Sigmoid colon (tissue), 7 donors: ENCODE measurements around the gene HAO1. TPM values are rescaled to one million over a fixed set of nuclear protein-coding genes. Genes with fewer than 3 reads are reported as not detected.

Experiments
- DNase-seq: peaks from one replicate; pipeline ENCODE4 v3.0.0-alpha.2; 2019
- H3K27ac ChIP-seq, 4 donors: fragments of 200-600 bp; sonication (generic); one replicate each; pipeline ENCODE4 v1.5.1; 2016 to 2019; ENCODE audit warnings: mild to moderate bottlenecking in 1 of 4
- H3K27me3 ChIP-seq, 3 donors: fragments of 200-600 bp; sonication (generic); one replicate each; pipeline ENCODE4 v1.5.1; 2019; ENCODE audit warnings: mild to moderate bottlenecking in 1 of 3
- H3K36me3 ChIP-seq, 4 donors: fragments of 200-600 bp; sonication (generic); one replicate each; pipeline ENCODE4 v1.5.1; 2016 to 2019
- H3K4me1 ChIP-seq, 4 donors: fragments of 200-600 bp; sonication (generic); one replicate each; pipeline ENCODE4 v1.5.1; 2017 to 2019
- H3K4me3 ChIP-seq, 4 donors: fragments of 200-600 bp; sonication (generic); one replicate each; pipeline ENCODE4 v1.5.1; 2017 to 2019; ENCODE audit warnings: mild to moderate bottlenecking in 2 of 4, moderate library complexity in 1 of 4
- H3K9me3 ChIP-seq, 4 donors: fragments of 200-600 bp in 3 of 4; sonication (generic) in 3 of 4; one replicate each; pipeline versions ENCODE4 v1.5.1 to v1.6.1; 2013 to 2019
- EP300 ChIP-seq, 4 donors: sonication (generic); formaldehyde crosslinking; IDR thresholded peaks; one replicate each; pipeline ENCODE4 v1.6.1; 2017; ENCODE audit warnings: antibody characterized with exemption in 4 of 4
- POLR2A ChIP-seq, 2 donors: fragments of 450-650 bp; IDR thresholded peaks; one replicate each; pipeline ENCODE4 v1.6.1; 2016; ENCODE audit warnings: antibody characterized with exemption in 2 of 2, mild to moderate bottlenecking in 2 of 2, moderate library complexity in 2 of 2
- POLR2AphosphoS5 ChIP-seq, 4 donors: sonication (generic); formaldehyde crosslinking; IDR thresholded peaks; one replicate each; pipeline ENCODE4 v1.6.1; 2017; ENCODE audit warnings: antibody characterized with exemption in 4 of 4
- WGBS, 2 donors: extraction: QIAGEN DNeasy Blood & Tissue Kit; methylation state at CpG; one replicate each; pipeline ENCODE4 v1.1.7; 2013; 5-methylcytosine and 5-hydroxymethylcytosine counted together
- intact Hi-C: fragments of 100-400 bp; cut with DNase I; formaldehyde crosslinking; loops from one replicate; pipeline ENCODE4 v1.15.1; 2023
- polyA plus RNA-seq, 3 donors: library from polyadenylated mRNA; stranded (reverse); fragments of 200-250 nt; gene quantifications; one replicate each; pipeline ENCODE4 v1.2.3, GENCODE V29; 2013
- total RNA-seq, 4 donors: library from RNA; depleted of rRNA; stranded (reverse); fragments of >200 nt; gene quantifications; one replicate each; pipeline ENCODE4 v1.1.0, GENCODE V29; 2016
- TF ChIP-seq, protein P1 (sequence below), 4 experiments: fragments of 450-650 bp in 3 of 4; fragments of 200-600 bp in 1 of 4; IDR thresholded peaks; one replicate each; pipeline ENCODE4 v1.5.1; 2016 to 2019; ENCODE audit warnings: antibody characterized with exemption in 4 of 4, mild to moderate bottlenecking in 3 of 4, moderate library complexity in 2 of 4
- donor health status: healthy with polysubstance abuse.
- donor health status: Bipolar disorder and iron deficiency.
- donor health status: healthy.

Gene HAO1
- total and polyA plus RNA-seq, 7 donors, result not detected

DNA sequence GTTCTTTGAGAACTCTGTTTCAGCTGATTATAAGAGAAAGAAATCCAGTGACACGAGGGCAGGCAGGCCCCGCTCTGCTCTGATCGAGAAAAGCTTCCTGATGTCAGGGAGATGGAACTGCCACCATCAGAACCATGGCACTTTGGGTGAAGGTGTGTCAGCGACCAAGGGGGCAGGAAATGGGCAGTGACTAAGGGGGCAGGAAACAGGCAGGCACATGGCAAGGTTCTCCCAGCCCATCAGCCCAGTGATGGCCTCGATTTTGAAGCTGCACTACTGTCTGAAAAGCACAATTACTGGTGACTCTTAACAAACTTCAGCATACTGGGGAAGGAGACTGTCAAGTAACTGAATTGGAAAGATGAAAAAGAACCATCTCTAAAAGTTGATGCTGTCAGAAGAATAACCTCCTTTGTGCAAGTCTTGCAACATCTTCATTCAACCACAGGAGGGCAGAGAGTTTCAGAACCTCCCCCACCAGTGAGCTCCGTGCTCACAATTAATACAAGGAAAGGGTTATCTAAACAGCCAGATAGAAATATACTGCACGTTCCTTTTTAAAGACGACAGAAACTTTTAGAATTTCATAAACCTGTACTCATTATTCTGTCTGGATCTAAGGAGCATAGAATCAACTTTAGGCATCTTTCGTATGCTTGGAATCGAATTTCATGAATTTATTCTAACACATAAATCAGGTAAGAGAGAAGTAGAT, 40.2 kb upstream of the HAO1 start:
- no peaks in the 10 kb centered on the region for H3K4me1 ChIP-seq
- no peak for DNase-seq
- no peaks in the 10 kb centered on the region for H3K9me3 ChIP-seq
- H3K27ac ChIP-seq, result no peak overlapping the region
- intact Hi-C loops, result loop anchor here (5.0 kb wide), 2 partner anchors 43 to 742 kb away; no protein-coding TSS in a partner anchor
- no peak overlapping the region for H3K4me3 ChIP-seq
- H3K27me3 ChIP-seq, result no peaks in the 10 kb centered on the region
- peaks cover 5 to 50% (median 11%) of the 10 kb centered on the region in 4 donors for H3K36me3 ChIP-seq
- TF ChIP-seq EP300 (IDR thresholded peaks at IDR 0.05), result no peak
- TF ChIP-seq POLR2AphosphoS5 (IDR thresholded peaks at IDR 0.05), result no peak
- no peak for TF ChIP-seq POLR2A (IDR thresholded peaks at IDR 0.05)
- TF ChIP-seq, protein P1, sequence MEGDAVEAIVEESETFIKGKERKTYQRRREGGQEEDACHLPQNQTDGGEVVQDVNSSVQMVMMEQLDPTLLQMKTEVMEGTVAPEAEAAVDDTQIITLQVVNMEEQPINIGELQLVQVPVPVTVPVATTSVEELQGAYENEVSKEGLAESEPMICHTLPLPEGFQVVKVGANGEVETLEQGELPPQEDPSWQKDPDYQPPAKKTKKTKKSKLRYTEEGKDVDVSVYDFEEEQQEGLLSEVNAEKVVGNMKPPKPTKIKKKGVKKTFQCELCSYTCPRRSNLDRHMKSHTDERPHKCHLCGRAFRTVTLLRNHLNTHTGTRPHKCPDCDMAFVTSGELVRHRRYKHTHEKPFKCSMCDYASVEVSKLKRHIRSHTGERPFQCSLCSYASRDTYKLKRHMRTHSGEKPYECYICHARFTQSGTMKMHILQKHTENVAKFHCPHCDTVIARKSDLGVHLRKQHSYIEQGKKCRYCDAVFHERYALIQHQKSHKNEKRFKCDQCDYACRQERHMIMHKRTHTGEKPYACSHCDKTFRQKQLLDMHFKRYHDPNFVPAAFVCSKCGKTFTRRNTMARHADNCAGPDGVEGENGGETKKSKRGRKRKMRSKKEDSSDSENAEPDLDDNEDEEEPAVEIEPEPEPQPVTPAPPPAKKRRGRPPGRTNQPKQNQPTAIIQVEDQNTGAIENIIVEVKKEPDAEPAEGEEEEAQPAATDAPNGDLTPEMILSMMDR (IDR thresholded peaks at IDR 0.05), result peak; percentile 11 to 61 (median 28)
- 71 to 73% methylated on average over 10 of the region's 10 CpGs for WGBS, 2 donors

DNA sequence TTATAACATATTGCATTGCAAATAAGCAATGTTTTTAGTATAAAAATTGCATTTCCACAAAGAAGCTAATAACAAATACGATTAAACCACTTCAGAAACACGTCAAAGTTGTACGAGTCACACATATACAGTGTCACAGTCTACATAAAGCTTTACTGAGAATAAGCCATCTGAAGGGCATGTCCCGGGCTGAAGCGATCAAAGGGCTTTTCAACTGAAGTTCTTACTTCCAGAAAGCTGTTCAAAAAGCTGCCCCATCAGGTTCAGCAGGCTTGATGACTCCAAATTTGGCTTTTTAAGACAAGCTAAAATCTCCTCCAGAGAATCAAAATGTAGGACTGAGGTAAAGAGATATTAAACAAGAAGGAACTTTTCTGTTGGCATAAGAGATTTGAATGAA, 37.5 kb upstream of the HAO1 start:
- TF ChIP-seq, protein P1 (IDR thresholded peaks at IDR 0.05), result no peak
- TF ChIP-seq POLR2A (IDR thresholded peaks at IDR 0.05) (no peak), EP300 (IDR thresholded peaks at IDR 0.05) (no peak), POLR2AphosphoS5 (IDR thresholded peaks at IDR 0.05) (no peak)
- no peak for DNase-seq
- 92 to 93% methylated on average over 5 of the region's 5 CpGs for WGBS, 2 donors
- H3K4me1 ChIP-seq, result no peaks in the 10 kb centered on the region
- intact Hi-C loops, result no loop called here
- peaks cover 5 to 25% (median 11%) of the 10 kb centered on the region in 4 donors for H3K36me3 ChIP-seq
- no peaks in the 10 kb centered on the region for H3K9me3 ChIP-seq
- H3K4me3 ChIP-seq, result no peak overlapping the region
- H3K27me3 ChIP-seq, result no peaks in the 10 kb centered on the region
- no peak overlapping the region for H3K27ac ChIP-seq

DNA sequence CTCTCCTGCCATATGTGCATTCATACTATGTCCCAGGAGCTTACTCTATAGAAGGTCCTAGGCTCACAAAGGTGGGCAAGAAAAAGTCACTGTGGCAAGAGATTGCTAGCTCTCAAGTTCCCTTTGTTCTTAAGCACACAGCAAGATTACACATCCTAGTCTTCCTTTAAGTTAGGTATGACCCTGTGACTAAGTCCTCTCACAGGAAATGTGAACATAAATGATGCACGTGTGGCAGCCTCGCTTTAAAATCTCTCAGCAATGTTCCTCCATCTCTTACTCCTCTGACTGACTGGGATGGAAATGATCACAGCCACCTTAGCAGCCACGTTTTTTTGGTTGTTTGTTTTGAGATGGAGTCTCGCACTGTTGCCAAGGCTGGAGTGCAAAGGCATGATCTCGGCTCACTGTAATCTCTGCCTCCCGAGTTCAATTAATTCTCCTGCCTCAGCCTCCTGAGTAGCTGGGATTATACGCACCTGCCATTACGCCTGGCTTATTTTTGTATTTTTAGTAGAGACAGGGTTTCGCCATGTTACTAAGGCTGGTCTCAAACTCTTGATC, 35.7 kb upstream of the HAO1 start:
- no peak overlapping the region for H3K4me3 ChIP-seq
- H3K27ac ChIP-seq, result no peak overlapping the region
- TF ChIP-seq POLR2AphosphoS5 (IDR thresholded peaks at IDR 0.05) (no peak), POLR2A (IDR thresholded peaks at IDR 0.05) (no peak), EP300 (IDR thresholded peaks at IDR 0.05) (no peak)
- TF ChIP-seq, protein P1 (IDR thresholded peaks at IDR 0.05), result no peak
- peaks cover 0 to 8% (median 0%) of the 10 kb centered on the region in 4 donors for H3K36me3 ChIP-seq
- H3K4me1 ChIP-seq, result no peaks in the 10 kb centered on the region
- H3K9me3 ChIP-seq, result no peaks in the 10 kb centered on the region
- no peaks in the 10 kb centered on the region for H3K27me3 ChIP-seq
- WGBS, 2 donors, result 81 to 83% methylated on average over 9 of the region's 9 CpGs
- intact Hi-C loops, result no loop called here
- no peak for DNase-seq

DNA sequence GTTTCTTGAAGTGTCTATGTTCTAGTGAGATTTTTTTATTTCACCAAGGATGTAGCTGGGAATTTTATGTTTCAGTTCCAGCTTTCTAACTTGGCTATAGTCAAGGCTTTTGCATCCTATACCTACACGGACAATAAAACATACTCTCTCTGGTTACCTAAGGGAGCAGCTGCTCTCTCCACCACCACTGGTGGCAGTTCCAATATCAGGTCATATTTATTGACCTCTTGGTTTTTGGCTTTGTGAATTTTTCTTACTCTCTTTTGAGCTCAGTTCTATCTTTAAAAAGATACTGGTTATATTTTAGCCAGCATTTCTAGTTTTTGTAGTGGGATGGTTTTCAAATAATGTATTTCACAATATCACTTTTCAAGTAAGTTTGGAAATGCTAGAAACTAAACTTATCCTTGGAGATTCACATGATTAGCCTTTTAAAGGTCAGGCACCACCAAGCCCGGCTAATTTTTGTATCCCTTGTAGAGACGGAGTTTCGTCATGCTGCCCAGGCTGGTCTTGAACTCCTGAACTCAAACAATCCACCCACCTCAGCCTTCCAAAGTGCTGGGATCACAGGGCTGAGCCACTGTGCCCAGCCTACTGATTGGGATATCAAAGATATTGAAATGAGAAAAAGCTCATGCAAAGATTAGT, 34.7 kb upstream of the HAO1 start:
- no peak for DNase-seq
- Histone ChIP-seq H3K27me3 (no peaks in the 10 kb centered on the region), H3K27ac (no peak overlapping the region), H3K36me3 (peaks cover 0 to 1% (median 0%) of the 10 kb centered on the region in 4 donors), H3K9me3 (no peaks in the 10 kb centered on the region), H3K4me3 (no peak overlapping the region), H3K4me1 (no peaks in the 10 kb centered on the region)
- WGBS, 2 donors, result 77 to 91% methylated on average over 4 of the region's 4 CpGs
- no peak for TF ChIP-seq POLR2AphosphoS5 (IDR thresholded peaks at IDR 0.05)
- TF ChIP-seq, protein P1 (IDR thresholded peaks at IDR 0.05), result no peak
- TF ChIP-seq POLR2A (IDR thresholded peaks at IDR 0.05), result no peak
- TF ChIP-seq EP300 (IDR thresholded peaks at IDR 0.05), result no peak
- intact Hi-C loops, result no loop called here
